Stimulated activated CD4-positive, alpha-beta T cell treated with anti-CD3 and anti-CD28 coated beads, Interleukin-1b, Interleukin-23, amount 100 ng/mL, for 24 hours (primary cell): ENCODE measurements around the gene TMCC1.
"Not testable (repeated sequence)": the region's sequence is repeated elsewhere in the genome, so short reads cannot be mapped to it uniquely, and the experiment has no call there.

Experiments
- DNase-seq, 4 experiments: peaks; one replicate each; pipeline ENCODE4 v3.0.0-alpha.2; 2020; ENCODE audit warnings: low read depth in 4 of 4, low spot score in 1 of 4

The TMCC1 gene

GRCh38 chr3:129689036-129689435, 204.5 kb downstream of the TMCC1 start:
- DNase-seq: no peak

GRCh38 chr3:129688271-129688895, 205.1 kb downstream of the TMCC1 start:
- no peak for DNase-seq

- DNase-seq: no peak
These were observed 205.9 kb downstream of the TMCC1 start for GRCh38 chr3:129687586-129688125.

- no peak for DNase-seq
These were observed 206.6 kb downstream of the TMCC1 start for GRCh38 chr3:129686941-129687340.

- DNase-seq: no peak
These were observed 209.2 kb downstream of the TMCC1 start for GRCh38 chr3:129684270-129684669.

GRCh38 chr3:129683201-129683600, 210.3 kb downstream of the TMCC1 start:
- no peak for DNase-seq

GRCh38 chr3:129676985-129677384, 216.5 kb downstream of the TMCC1 start:
- DNase-seq: no peak

- DNase-seq: not testable (repeated sequence)
These were observed 218.8 kb downstream of the TMCC1 start for GRCh38 chr3:129674798-129675123.

GRCh38 chr3:129673897-129674797, 219.4 kb downstream of the TMCC1 start:
- DNase-seq: no peak

- no peak for DNase-seq
These were observed 220.5 kb downstream of the TMCC1 start for GRCh38 chr3:129673012-129673411.

GRCh38 chr3:129672412-129672811, 221.1 kb downstream of the TMCC1 start:
- no peak for DNase-seq

GRCh38 chr3:129665024-129665768, 228.3 kb downstream of the TMCC1 start:
- DNase-seq: no peak

GRCh38 chr3:129663930-129664646, 229.4 kb downstream of the TMCC1 start:
- DNase-seq: no peak

GRCh38 chr3:129663045-129663446, 230.5 kb downstream of the TMCC1 start:
- no peak for DNase-seq

GRCh38 chr3:129662191-129662608, 231.3 kb downstream of the TMCC1 start:
- no peak for DNase-seq

- no peak for DNase-seq
These were observed 231.7 kb downstream of the TMCC1 start for GRCh38 chr3:129661766-129662165.

GRCh38 chr3:129658110-129658843, 235.2 kb downstream of the TMCC1 start:
- DNase-seq: no peak

GRCh38 chr3:129657261-129658046, 236.1 kb downstream of the TMCC1 start:
- DNase-seq: no peak

GRCh38 chr3:129656659-129657247, 236.8 kb downstream of the TMCC1 start:
- no peak for DNase-seq
